H1 (cell line): Measurements from ENCODE around the gene TNFRSF1A.

Source experiments
- CHD2 ChIP-seq: IDR thresholded peaks from 2 replicates; pipeline ENCODE4 v1.6.1; 2012; ENCODE audit warnings: low read length, improper control_type of control experiment
- NRF1 ChIP-seq: IDR thresholded peaks from 2 replicates; pipeline ENCODE4 v1.6.1; 2011; ENCODE audit warnings: mild to moderate bottlenecking, low read depth, low read length, improper control_type of control experiment
- POLR2A ChIP-seq, 2 experiments: IDR thresholded peaks; 1 replicate in 1 of 2; 2 replicates in 1 of 2; pipeline ENCODE4 v1.6.1; 2011; ENCODE audit warnings: low read depth in 2 of 2, low read length in 2 of 2, mild to moderate bottlenecking in 2 of 2; ENCODE audit errors: control extremely low read depth in 1 of 2
- TEAD4 ChIP-seq: IDR thresholded peaks from 2 replicates; pipeline ENCODE4 v1.6.1; 2012; ENCODE audit warnings: low read depth, low read length, inconsistent platforms, mixed read lengths
- TF ChIP-seq, protein P1 (sequence below), 3 experiments: IDR thresholded peaks; 1 replicate in 2 of 3; 2 replicates in 1 of 3; pipeline versions ENCODE4 v1.5.1 to v1.6.1; 2011; ENCODE audit warnings: low read length in 3 of 3, mild to moderate bottlenecking in 3 of 3, inconsistent platforms in 2 of 3, low read depth in 1 of 3, moderate library complexity in 1 of 3; ENCODE audit not compliant: insufficient read depth in 1 of 3; ENCODE audit errors: control extremely low read depth in 1 of 3

GRCh38 chr12:6317693-6318439 lies 24.0 kb downstream of the TNFRSF1A start:
- TF ChIP-seq TEAD4 (no peak), NRF1 (no peak), POLR2A (IDR thresholded peaks at IDR 0.05; ENCODE audit: control extremely low read depth in 1 of 2, low read depth in 2 of 2, low read length in 2 of 2) (no peak; a peak in 1 of 3 replicates), CHD2 (no peak)
- TF ChIP-seq, protein P1, sequence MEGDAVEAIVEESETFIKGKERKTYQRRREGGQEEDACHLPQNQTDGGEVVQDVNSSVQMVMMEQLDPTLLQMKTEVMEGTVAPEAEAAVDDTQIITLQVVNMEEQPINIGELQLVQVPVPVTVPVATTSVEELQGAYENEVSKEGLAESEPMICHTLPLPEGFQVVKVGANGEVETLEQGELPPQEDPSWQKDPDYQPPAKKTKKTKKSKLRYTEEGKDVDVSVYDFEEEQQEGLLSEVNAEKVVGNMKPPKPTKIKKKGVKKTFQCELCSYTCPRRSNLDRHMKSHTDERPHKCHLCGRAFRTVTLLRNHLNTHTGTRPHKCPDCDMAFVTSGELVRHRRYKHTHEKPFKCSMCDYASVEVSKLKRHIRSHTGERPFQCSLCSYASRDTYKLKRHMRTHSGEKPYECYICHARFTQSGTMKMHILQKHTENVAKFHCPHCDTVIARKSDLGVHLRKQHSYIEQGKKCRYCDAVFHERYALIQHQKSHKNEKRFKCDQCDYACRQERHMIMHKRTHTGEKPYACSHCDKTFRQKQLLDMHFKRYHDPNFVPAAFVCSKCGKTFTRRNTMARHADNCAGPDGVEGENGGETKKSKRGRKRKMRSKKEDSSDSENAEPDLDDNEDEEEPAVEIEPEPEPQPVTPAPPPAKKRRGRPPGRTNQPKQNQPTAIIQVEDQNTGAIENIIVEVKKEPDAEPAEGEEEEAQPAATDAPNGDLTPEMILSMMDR (IDR thresholded peaks at IDR 0.05; ENCODE audit: control extremely low read depth in 1 of 3, insufficient read depth in 1 of 3, low read depth in 1 of 3, low read length in 3 of 3): no peak
